HG03280 (cell line): ENCODE data around the gene SLC22A6.

Experiments used
- ATAC-seq: cut with Tn5 transposase; IDR thresholded peaks from one replicate; pipeline ENCODE4 v1.9.1; 2021; ENCODE audit warnings: mild to moderate bottlenecking, moderate library complexity; ENCODE audit not compliant: unreplicated experiment

SLC22A6 gene

GRCh38 chr11:62984451-62984991, at the start of gene SLC22A6:
SLC22A6 (minus strand) TSS chr11:62984967; CDS start chr11:62984690, 277 bp downstream.
- ATAC-seq, result no peak

- ATAC-seq, result no peak
Measured at GRCh38 chr11:63032457-63032856, 47.7 kb upstream of the SLC22A6 start.

GRCh38 chr11:63023841-63024648, 39.3 kb upstream of the SLC22A6 start:
- ATAC-seq, result no peak

GRCh38 chr11:63023222-63023814, 38.6 kb upstream of the SLC22A6 start:
- ATAC-seq, result no peak

GRCh38 chr11:63022441-63022840, 37.7 kb upstream of the SLC22A6 start:
- ATAC-seq, result no peak

GRCh38 chr11:63020671-63021291, 36.0 kb upstream of the SLC22A6 start:
- ATAC-seq, result no peak

- ATAC-seq, result no peak
Measured at GRCh38 chr11:63019506-63019905, 34.7 kb upstream of the SLC22A6 start.

GRCh38 chr11:63017306-63017974, 32.7 kb upstream of the SLC22A6 start:
- ATAC-seq, result no peak

- ATAC-seq, result no peak
Measured at GRCh38 chr11:63015521-63016215, 30.9 kb upstream of the SLC22A6 start, which contains the start of gene SLC22A8. SLC22A8 (minus strand) TSS chr11:63015841; CDS start chr11:63014958, 883 bp downstream.

GRCh38 chr11:63014408-63015055, 29.8 kb upstream of the SLC22A6 start:
- ATAC-seq, result no peak

GRCh38 chr11:63012839-63013238, 28.1 kb upstream of the SLC22A6 start:
- no peak for ATAC-seq

GRCh38 chr11:63012430-63012829, 27.7 kb upstream of the SLC22A6 start:
- ATAC-seq, result no peak

GRCh38 chr11:63010934-63011439, 26.2 kb upstream of the SLC22A6 start:
- no peak for ATAC-seq

- ATAC-seq, result no peak
Measured at GRCh38 chr11:63007920-63008319, 23.2 kb upstream of the SLC22A6 start.

- ATAC-seq, result no peak
Measured at GRCh38 chr11:63001456-63001855, 16.7 kb upstream of the SLC22A6 start.

- ATAC-seq, result no peak
Measured at GRCh38 chr11:62999649-63000048, 14.9 kb upstream of the SLC22A6 start.

- ATAC-seq, result no peak
Measured at GRCh38 chr11:62999156-62999555, 14.4 kb upstream of the SLC22A6 start.

- no peak for ATAC-seq
Measured at GRCh38 chr11:62996271-62996670, 11.5 kb upstream of the SLC22A6 start.

- no peak for ATAC-seq
Measured at GRCh38 chr11:62994775-62995174, 10.0 kb upstream of the SLC22A6 start.

- no peak for ATAC-seq
Measured at GRCh38 chr11:62988276-62988675, 3.5 kb upstream of the SLC22A6 start.
